Cardiac septum (tissue), 1 donor: ENCODE data around the gene RNU5D-1. TPM values are rescaled to one million over a fixed set of nuclear protein-coding genes. Genes with fewer than 3 reads are reported as not detected.

Experiments
- total RNA-seq: library from RNA; stranded (reverse); fragmentation: NEBNext Ultra II Directional; extraction: Animal tissue kit (Norgen Biotek cat#: 25700); gene quantifications from one replicate; pipeline ENCODE4 v1.2.1, GENCODE V29; 2021
- donor health status: DM: no; HTN: no; CAD: no.

The RNU5D-1 gene
- total RNA-seq, 1 donor from 2014 or later: not detected

Other genes with a start within 250 kb of the RNU5D-1 start
- 9.8 TPM for gene TMEM53, start 56.7 kb downstream of the RNU5D-1 start, total RNA-seq
- gene ARMH1, start 56.5 kb downstream of the RNU5D-1 start, total RNA-seq: 0.70 TPM
- 1.3 TPM for gene KIF2C, start 8.7 kb upstream of the RNU5D-1 start, total RNA-seq
- 581 TPM for gene RPS8, start 44.4 kb upstream of the RNU5D-1 start, total RNA-seq
- 0.11 TPM for gene BEST4, start 57.0 kb upstream of the RNU5D-1 start, total RNA-seq
- 8.4 TPM for gene PLK3, start 69.2 kb upstream of the RNU5D-1 start, total RNA-seq
- gene DYNLT4, start 76.2 kb upstream of the RNU5D-1 start, total RNA-seq: not detected
- 4.4 TPM for gene BTBD19, start 77.4 kb upstream of the RNU5D-1 start, total RNA-seq
- gene PTCH2, start 112.1 kb upstream of the RNU5D-1 start, total RNA-seq: 0.35 TPM